HG03135 (cell line): ENCODE measurements around the gene SMU1.

Experiments used
- ATAC-seq: cut with Tn5 transposase; IDR thresholded peaks from one replicate; pipeline ENCODE4 v1.9.1; 2021; ENCODE audit warnings: mild to moderate bottlenecking, moderate library complexity; ENCODE audit not compliant: unreplicated experiment

Gene SMU1

DNA sequence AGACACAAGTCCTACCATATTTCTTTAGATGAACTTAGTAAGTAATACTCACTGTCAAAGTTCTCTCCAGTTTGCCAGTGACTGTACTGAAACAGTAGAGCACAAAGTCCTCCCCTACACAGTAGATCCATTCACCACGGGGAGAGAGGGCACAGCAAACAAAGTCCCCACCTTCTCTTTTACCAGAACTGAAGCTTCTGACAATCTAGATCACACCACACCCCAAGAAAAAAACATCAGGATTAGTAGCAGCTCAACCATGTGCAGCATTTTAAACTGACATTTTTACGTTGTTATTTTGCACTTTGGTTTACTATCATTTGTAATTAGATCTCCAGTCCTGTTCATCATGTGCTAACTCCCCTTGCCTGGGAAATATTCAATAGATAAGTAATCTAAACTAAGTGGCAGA is 28.4 kb downstream of the SMU1 start:
- no peak for ATAC-seq

DNA sequence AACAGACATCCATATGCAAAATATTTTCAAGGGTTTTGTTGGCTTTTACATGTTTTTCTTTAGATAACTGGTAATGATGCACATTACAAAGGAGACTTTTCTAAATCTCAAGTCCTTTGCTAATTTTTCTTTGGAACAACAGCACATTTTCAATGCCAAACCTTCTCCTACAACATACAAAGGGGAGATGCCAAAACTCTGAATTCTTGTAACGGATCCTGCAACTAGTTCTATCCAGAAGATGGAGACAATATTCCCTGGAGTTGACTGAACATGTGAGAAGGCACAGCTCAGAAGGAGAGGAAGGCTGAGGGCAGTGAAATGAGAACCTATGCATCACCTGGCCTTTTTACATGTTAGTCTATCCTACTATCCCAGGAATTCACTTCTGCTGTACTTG is 30.4 kb downstream of the SMU1 start:
- no peak for ATAC-seq

DNA sequence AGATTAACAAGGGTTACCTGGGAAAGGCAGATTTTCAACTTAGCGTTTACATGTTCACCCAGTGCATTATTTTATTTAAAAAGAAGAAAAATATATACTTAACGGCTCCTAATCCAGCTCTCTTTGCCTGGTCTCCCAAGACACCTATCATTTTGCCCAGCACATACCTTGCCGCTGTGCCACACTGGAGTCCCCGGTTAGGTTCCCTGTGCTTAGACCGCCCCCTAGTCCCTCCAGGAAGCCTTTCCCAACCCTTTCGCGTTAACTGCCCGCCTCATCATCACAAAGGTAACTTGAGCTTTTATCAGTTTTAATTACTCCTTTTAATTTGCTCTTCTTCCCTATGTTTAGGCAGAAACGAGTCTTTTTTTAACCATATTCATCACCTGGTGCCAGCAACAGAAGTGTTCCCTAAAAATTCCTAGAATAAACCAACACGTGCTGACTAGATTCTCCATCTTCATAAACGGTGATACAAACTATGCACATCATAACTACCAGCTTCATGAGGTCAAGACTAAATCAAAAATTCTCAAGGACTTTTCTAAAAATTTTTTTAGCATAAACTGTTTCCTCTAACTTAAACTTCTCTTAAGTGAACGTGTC is 31.7 kb downstream of the SMU1 start:
- ATAC-seq = no peak

DNA sequence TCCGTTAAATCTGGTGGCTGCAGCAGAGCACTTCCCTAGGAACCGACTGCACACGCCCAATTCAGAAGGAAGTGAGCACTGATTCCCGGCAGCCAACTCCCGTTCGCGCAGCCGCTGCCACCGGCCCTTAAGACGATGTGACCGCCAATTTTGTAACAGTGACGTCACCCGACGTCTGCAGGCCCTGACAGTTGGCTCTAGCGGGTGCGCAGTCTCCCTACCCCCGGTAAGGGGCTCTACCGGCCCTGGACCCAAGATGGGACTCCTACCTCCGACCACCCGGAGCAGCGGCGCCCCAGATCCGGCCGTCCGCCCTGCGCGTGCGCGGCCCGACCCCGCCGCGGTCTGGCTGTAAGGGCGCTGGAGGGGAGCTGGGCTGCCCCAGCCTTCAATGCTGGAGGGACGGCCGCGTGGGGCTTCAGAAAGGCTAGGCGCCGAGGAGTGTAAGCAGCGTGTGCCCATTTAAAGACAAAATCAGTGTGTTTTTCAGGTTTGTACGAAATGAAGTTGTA is 32.3 kb downstream of the SMU1 start:
- peak; percentile 78 for ATAC-seq

DNA sequence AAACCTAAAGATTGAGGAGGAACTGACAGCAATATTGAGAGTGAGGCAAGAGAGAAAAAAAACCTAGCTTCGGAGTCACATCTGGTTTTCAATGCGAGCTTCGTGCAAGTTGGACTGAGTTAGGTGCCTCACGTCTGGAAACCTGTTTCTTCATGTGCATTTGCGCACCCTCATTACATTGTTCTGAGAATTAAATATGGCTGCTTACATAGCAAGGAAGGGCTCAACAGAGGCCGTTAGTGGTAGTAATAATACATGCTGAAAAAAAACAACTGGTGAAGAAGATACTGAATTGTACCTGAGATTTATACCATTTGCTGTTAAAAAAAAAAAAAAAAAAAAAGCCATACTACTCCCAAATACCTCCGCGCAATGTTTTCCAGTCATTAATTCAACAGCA is 32.8 kb downstream of the SMU1 start:
- ATAC-seq = no peak

DNA sequence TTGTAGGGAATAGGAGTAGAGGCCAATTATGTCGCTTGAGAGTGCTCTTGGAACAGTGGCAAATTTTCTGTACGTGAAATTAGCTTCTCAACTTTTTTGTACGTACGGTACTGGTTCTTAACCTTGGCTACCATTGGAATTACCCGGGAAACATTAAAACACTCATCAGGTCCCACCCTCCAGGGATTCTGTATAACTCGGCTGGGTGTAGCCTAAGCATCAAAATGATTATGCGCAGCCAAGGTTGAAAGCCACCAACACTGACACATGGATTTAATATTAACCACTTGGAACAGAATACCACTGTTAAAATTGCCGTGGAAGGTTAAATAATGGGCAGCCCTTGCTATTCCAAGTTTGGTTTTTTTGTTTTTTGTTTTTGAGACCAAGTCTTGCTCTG is 34.0 kb downstream of the SMU1 start:
- ATAC-seq = no peak

DNA sequence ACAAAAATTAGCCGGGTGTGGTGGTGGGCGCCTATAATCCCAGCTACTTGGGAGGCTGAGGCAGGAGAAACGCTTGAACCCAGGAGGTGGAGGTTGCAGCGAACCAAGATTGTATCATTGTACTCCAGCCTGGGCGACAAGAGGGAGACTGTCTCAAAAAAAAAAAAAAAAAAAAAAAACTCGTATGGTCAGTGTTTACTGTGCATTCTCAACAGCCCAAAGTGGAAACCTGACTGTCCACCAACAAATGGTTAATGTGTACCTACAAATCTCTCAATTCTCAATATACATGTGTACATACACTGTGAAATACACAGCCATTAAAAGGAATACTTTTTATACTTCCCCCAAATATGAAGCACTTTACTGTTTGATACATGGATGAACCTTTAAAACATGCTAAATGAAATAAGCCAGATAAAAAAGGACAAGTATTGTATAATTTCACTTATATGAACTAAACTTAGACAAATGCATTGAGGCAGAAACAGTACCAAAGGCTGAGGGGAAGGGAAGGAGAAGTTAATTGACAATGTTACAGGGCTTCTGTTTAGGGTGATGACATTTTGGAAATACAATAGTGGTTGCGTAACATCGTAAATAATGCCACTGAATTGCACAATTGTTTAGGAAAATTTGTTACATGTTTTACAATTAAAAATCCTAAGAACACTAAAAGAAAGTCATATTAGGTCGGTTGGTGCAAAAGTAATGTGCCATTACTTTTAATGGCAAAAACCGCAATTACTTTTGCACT is 34.9 kb downstream of the SMU1 start:
- no peak for ATAC-seq

DNA sequence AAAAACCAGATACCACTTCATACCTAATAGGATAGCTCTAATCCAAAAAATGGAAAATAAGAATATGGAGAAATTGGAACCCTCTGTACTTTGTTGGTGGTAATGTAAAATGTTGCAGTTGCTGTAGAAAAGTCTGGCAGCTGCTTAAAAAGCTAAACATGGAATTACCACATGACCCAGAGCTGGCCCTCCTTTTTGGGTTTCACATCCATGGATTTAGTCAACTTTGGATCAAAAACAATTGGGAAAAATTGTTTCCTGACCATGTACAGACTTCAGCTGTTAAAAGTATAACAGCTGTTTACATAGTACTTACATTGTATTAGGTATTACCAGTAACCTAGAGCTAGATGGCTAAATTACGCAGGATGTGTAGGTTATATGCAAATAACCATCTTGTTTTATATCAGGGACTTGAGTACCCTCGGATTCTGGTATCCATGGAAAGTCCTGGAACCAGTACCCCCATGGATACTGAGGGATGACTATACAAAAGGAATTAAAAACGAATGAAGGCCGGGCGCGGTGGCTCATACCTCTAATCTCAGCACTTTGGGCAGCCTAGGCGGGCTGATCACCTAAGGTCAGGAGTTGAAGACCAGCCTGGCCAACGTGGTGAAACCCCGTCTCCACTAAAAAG is 35.6 kb downstream of the SMU1 start:
- ATAC-seq = no peak

DNA sequence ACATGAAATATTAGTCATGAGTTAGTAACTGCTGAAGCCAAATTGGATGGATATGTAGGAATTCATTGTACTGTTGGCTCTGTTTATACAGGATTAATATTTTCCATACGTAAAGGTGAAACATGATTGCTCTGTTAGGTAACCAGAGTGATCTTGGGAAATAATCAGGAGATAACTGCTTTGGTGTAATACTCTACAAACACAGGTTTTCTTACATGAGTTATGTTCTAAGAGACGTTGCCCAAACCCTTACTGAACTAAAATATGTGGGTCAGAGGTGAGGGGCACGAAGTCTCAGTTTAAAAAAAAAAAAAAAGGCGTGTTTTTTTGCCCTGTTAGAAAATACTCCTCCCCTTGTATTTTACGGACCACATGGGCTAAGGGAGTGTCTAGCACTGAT is 43.6 kb downstream of the SMU1 start:
- no peak for ATAC-seq

DNA sequence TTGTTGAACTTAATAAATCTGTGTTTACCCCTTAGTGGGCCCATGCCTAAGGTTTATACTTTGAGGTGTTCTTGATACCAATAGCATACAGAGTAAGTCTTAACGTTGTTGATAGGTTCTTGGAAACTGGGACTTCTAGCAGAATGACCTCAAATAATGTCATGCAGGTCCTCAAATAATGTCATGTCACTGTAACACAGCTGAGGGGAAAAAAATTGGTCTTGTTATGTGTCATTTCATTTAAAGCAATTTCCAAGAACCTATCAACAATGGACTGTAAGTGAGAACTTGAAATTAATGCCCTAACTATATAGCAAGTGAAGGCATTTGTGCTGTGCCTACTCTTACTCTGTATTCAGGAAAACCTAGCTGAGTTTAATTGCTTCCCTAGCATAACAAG is 44.2 kb downstream of the SMU1 start:
- ATAC-seq = no peak

DNA sequence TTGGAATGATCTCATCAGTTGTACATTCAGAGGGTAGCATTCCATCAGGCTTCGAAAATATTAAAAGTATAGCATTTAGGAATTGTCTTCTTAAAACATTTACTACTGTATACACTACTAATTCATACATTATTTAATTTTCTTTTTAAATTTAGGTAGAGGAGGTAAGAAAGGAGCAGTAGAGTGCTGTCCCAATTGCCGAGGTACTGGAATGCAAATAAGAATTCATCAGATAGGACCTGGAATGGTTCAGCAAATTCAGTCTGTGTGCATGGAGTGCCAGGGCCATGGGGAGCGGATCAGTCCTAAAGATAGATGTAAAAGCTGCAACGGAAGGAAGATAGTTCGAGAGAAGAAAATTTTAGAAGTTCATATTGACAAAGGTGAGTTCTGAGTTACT is 46.2 kb downstream of the SMU1 start:
- ATAC-seq = no peak

DNA sequence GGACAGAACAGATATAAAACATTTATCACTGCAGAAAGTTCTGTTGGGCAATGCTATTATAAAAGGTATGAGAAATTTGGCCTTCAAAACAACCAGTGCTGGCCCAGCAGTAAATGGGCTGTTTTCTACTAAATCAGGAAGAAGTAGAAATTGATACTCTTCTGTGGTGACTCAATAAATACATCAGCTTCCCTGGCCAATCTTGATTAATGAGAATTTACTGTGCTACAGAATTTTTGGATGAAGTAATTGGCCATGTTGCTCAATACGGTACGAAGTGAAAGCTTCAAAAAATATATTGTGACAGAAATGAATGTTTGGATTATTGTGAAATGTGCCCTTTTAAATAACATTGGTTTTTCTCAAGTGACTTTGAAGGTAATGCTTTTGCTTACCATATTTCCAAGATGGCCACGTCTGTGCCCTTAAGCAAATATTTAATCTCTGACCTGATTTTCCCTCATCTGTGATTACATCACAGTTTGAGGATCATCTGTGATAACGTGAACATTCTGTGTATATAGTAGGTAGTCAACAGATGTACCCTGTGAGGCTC is 47.2 kb downstream of the SMU1 start:
- ATAC-seq = no peak

DNA sequence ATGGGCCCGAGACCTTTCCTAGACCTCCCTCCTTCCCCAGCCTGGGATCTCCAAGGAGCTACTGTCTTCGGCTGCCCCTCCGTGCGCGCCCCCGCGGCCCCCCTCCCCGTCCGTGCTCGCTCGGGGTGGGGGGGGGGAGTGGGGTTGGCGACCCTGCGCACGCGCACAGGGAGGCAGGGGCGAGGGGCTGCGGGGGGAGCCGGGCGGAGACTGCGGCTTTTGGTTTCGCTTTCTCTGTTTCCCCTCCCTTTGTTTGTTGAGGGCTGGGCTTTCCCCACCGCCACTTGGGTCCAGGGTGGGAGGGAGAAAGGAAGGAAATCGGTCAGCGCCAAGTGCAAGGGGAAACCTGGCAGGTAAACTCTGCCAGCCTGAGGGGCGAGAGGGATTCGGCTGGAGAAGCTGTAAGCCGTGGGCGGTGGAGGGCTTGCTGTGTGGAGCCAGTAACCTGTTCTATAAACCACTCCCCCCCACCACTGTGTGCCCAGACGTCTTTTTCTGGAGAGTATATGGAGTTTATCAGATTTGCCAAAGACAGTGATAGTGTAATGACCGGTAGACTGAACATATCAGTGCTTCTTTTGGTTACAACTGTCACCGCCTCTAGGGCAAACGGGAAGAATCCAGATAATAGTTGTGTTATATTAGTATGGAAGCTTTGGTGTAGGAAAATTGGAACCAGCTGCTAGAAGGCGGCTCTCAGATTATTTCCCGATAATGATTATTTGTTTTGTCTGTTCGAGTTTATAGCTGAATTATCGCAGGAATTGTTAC is 50.7 kb downstream of the SMU1 start:
- peak; percentile 36 for ATAC-seq

DNA sequence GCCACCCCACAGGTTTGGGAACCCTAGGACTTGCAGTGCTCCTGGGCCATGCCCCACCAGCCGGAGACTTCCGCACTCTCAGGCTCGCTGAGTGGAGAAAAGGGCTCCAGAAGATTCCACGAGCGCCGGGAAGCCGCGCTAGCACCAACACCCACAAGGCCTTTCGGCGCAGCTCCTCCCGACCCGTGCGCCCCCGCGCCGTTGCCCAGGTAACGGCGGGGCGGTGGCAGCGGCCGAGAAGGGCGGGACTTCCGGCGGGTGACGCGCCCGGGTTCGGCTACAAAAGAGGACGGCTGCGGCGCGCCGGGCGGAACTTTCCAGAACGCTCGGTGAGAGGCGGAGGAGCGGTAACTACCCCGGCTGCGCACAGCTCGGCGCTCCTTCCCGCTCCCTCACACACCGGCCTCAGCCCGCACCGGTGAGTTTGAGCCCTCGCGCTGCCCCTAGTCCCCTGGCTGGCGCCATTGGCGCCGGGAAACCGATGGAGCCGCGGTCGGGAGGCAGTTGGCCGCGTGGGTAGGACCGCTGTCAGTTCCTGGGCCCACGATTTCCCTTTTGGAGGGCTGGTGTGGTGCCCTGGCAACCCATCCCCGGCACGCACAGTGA is 51.4 kb downstream of the SMU1 start, which contains the start of gene DNAJA1:
TSS of gene DNAJA1 (plus strand) at position 308 of the 606 bp plus-strand sequence. CDS start 1,212 bp downstream, outside the sequence.
- peak; percentile 91 for ATAC-seq

DNA sequence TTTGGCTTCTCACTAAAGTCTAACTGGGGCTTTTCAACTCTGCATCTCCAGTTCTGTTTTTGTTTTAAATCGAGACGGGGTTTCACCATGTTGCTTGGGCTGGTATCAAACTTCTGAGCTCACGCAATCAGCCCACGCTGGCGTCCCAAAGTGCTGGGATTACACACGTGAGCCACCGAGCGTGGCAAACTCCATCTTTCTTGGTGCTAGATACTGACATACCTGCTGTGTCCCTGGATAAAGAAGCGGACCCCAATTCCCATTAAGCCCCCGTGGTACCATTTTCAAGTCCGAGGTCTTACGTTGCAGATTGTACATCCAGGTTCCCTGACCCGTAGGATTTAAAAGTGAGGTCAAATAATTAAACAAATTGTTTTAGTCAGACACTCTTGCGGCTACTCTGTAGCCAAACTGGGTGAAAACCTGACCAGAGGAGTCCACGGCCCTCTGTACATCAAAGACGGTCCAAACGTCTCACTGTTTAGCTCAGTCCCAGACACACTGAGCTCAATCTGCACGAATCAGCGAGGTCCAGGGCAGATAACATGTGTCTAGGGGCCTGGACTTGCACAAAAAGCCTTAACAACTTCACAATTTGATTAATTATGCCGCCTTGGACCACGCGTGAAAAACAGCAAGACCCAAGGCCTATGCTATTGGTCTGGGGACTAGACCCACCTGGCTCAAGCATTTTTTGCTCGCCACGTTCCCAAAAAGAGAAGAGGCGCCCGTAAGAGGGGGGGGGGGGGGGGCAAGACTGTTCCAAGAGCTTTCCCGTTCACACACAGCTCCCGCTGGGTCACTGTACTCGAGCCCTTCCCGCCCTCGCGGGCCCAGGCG is 52.1 kb downstream of the SMU1 start:
- no peak for ATAC-seq

DNA sequence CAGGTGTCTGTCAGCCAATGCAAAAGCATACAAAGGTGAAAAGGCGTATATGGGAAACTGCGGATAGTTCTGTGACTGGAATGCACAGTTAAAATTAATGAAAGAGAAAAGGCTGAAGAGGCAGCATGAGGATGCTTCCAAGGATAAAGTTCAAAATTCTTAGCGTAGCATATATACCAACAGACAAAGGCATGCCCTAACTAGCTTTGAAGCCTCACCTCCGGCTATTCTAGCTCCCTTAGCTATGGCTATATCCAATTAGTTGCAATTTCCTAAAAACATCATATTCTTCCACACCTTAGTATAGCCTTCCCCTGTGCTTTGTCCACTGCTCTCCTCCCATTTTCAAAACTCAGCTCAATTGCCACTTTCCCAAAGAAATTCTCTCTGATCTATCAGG is 52.8 kb downstream of the SMU1 start:
- no peak for ATAC-seq

DNA sequence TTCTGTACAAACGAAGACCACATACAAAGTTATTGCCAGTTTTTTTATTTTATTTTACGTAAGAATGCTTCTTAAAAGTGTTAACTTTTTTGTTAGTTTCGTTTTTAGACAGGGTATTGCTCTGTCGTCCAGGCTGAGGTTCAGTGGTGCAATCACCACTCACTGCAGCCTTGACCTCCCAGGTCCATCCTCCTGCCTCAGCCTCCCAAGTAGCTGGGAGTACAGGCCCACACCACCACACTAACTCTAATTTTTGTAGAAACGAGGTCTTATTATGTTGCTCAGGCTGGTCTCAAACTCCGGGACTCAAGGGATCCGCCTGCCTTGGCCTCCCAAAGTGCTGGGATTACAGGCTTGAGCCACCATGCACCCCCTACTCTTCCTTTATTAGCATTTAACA is 53.7 kb downstream of the SMU1 start:
- ATAC-seq = no peak

DNA sequence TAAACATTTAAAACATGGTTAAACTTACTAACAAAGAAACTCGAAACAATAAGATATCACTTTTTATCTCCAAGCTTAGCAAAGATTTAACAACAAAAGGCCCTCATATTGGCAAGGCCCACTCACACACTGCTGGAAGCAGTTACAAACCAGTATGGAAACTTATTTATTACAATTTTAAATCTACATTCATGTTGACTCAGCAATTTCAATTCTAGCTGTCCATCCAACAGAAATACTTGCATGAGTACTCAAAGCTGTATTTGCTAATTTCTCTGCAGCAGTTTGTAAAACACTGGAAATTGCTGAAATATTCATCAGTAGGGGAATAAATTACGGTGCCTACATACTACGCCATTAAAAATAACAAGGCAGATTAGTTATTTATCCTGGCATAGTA is 54.2 kb downstream of the SMU1 start:
- ATAC-seq = no peak

DNA sequence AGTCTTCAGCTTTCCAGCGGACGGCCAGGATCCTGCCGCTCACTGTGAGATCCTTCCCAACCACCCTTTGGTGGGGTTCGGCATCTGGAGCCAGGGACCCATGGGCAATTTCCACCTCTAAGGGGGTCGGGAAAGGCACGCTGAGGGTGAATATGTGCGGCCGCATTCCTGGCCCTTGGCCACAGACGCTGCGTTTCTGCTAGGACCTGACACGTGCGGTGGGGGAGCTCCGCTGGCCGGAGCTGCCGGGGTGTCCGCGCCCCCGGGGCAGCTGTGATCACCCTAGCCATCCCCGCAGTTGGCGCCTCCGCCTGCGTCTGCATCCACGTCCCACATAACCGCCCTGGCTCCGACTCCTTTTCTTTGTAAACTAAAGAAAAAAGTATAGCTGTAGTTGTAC is 56.7 kb downstream of the SMU1 start:
- no peak for ATAC-seq
